ENCODE results near the gene EGFLAM. TPM values are rescaled to one million over a fixed set of nuclear protein-coding genes. Genes with fewer than 3 reads are reported as not detected.

The EGFLAM gene
- total RNA-seq, 1 donor from 2014 or later = not detected

- H3K27me3 Mint-ChIP-seq (ENCODE audit: unreplicated experiment) = no peaks in the 10 kb centered on the region
- no peak overlapping the region for H3K27ac Mint-ChIP-seq (ENCODE audit: unreplicated experiment)
- no peaks in the 10 kb centered on the region for H3K36me3 Mint-ChIP-seq (ENCODE audit: unreplicated experiment)
- no peak overlapping the region for H3K4me3 Mint-ChIP-seq (ENCODE audit: unreplicated experiment)
- no peak for TF ChIP-seq CTCF (IDR thresholded peaks at IDR 0.05)
- peaks cover 30% of the 10 kb centered on the region for H3K4me1 Mint-ChIP-seq (ENCODE audit: unreplicated experiment)
- H3K9me3 Mint-ChIP-seq (ENCODE audit: unreplicated experiment) = no peaks in the 10 kb centered on the region
- DNase-seq (ENCODE audit: extremely low spot score, unreplicated experiment) = no peak
Observed at GRCh38 chr5:38424148-38425060, 166.0 kb downstream of the EGFLAM start.

DNA sequence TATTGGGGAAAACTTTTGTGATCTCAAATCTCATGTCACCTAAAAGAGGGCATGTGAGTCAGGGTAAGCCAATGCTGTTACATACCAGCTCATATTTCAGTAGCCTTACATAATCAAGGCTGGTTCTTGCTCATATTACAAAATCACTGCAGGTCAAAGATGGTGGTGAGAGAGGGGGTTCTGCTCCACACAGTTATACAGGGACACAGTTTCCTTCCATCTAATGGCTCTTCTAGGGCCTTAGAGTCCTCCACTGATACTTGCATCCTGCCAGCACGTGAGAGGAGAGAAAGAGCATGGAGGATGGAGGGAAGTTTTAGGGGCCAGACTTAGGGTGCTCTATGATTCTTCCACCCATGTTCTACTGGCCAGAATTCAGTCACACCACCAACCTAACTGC, 168.1 kb downstream of the EGFLAM start:
- Mint-ChIP-seq H3K27me3 (ENCODE audit: unreplicated experiment) (no peaks in the 10 kb centered on the region), H3K36me3 (ENCODE audit: unreplicated experiment) (no peaks in the 10 kb centered on the region), H3K9me3 (ENCODE audit: unreplicated experiment) (no peaks in the 10 kb centered on the region), H3K27ac (ENCODE audit: unreplicated experiment) (no peak overlapping the region), H3K4me1 (ENCODE audit: unreplicated experiment) (peaks cover 23% of the 10 kb centered on the region), H3K4me3 (ENCODE audit: unreplicated experiment) (no peak overlapping the region)
- DNase-seq (ENCODE audit: extremely low spot score, unreplicated experiment) = no peak
- no peak for TF ChIP-seq CTCF (IDR thresholded peaks at IDR 0.05)

- Mint-ChIP-seq H3K27ac (ENCODE audit: unreplicated experiment) (no peak overlapping the region), H3K27me3 (ENCODE audit: unreplicated experiment) (no peaks in the 10 kb centered on the region), H3K36me3 (ENCODE audit: unreplicated experiment) (no peaks in the 10 kb centered on the region), H3K4me3 (ENCODE audit: unreplicated experiment) (no peak overlapping the region), H3K4me1 (ENCODE audit: unreplicated experiment) (peaks cover 25% of the 10 kb centered on the region), H3K9me3 (ENCODE audit: unreplicated experiment) (no peaks in the 10 kb centered on the region)
- TF ChIP-seq CTCF (IDR thresholded peaks at IDR 0.05) = no peak
- no peak for DNase-seq (ENCODE audit: extremely low spot score, unreplicated experiment)
Observed at GRCh38 chr5:38426986-38427950, 168.9 kb downstream of the EGFLAM start.

DNA sequence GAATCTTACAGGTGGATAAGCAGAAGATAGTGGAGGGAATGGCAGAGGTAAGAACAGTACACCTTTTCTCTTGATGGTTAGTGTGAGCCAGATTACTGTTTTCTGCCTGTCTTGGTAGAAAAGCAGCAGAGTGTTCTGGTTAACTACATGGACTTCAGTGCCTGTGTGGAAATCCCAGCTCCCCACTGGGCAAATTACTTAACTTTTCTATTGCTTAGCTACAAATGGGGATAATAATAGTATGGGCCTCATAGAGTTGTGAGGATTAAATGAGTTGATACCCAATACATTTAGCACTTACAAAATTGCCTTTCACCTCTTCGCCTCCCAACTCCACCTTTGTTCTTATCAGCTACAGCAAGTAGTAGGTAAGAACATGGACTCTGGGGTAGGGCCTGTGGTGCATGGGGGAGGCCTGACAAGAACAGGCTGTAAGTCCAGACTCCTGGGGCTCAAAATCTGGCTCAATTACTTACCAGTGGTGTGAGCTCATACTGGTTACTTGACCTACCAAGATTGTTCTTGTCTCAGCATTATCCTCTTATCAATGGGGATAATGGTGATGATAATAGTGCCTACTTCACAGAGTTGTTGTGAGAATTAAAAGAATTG, 173.0 kb downstream of the EGFLAM start:
- no peak overlapping the region for H3K27ac Mint-ChIP-seq (ENCODE audit: unreplicated experiment)
- no peaks in the 10 kb centered on the region for H3K9me3 Mint-ChIP-seq (ENCODE audit: unreplicated experiment)
- TF ChIP-seq CTCF (IDR thresholded peaks at IDR 0.05) = no peak
- H3K4me1 Mint-ChIP-seq (ENCODE audit: unreplicated experiment) = peaks cover 31% of the 10 kb centered on the region
- DNase-seq (ENCODE audit: extremely low spot score, unreplicated experiment) = no peak
- no peaks in the 10 kb centered on the region for H3K36me3 Mint-ChIP-seq (ENCODE audit: unreplicated experiment)
- no peak overlapping the region for H3K4me3 Mint-ChIP-seq (ENCODE audit: unreplicated experiment)
- H3K27me3 Mint-ChIP-seq (ENCODE audit: unreplicated experiment) = no peaks in the 10 kb centered on the region

Data from osteocyte (in vitro differentiated cells).